ENCODE measurements around the gene TCP1.

- TF ChIP-seq CTCF (IDR thresholded peaks at IDR 0.05 in 2 of 3, conservative IDR thresholded peaks at IDR 0.05 in 1 of 3; ENCODE audit: insufficient read depth in 2 of 3, low read depth in 1 of 3, low read length in 3 of 3): no peak
- no peak for TF ChIP-seq NR2F6 (CRISPR knock-in tag; IDR thresholded peaks at IDR 0.05)
- TF ChIP-seq RBM17 (IDR thresholded peaks at IDR 0.05; ENCODE audit: borderline replicate concordance, low read depth, low read length): no peak
- TF ChIP-seq PHF8 (IDR thresholded peaks at IDR 0.05; ENCODE audit: borderline replicate concordance, low read length): no peak
- TF ChIP-seq ZBTB40 (IDR thresholded peaks at IDR 0.05): no peak
- TF ChIP-seq ZBTB40 (CRISPR knock-in tag; IDR thresholded peaks at IDR 0.05): no peak
- TF ChIP-seq POLR2A (conservative IDR thresholded peaks at IDR 0.05): no peak
- TF ChIP-seq HNRNPK (IDR thresholded peaks at IDR 0.05; ENCODE audit: low read depth, low read length, poor library complexity, severe bottlenecking): no peak
- TF ChIP-seq SMARCC2 (IDR thresholded peaks at IDR 0.05; ENCODE audit: low read depth): no peak
Observed at GRCh38 chr6:159728531-159728964, 60.9 kb downstream of the TCP1 start.

Data from K562 (cell line).